ENCODE data around the gene HLA-DRB5. TPM values are rescaled to one million over a fixed set of nuclear protein-coding genes. Genes with fewer than 3 reads are reported as not detected.
"Not testable (repeated sequence)": the region's sequence is repeated elsewhere in the genome, so short reads cannot be mapped to it uniquely, and the experiment has no call there.

Gene HLA-DRB5
- total RNA-seq: 10 to 100 TPM in 1 of 4 donors, 1 to 10 TPM in 1, not detected in 2; 1.3 to 36.0 TPM

DNA sequence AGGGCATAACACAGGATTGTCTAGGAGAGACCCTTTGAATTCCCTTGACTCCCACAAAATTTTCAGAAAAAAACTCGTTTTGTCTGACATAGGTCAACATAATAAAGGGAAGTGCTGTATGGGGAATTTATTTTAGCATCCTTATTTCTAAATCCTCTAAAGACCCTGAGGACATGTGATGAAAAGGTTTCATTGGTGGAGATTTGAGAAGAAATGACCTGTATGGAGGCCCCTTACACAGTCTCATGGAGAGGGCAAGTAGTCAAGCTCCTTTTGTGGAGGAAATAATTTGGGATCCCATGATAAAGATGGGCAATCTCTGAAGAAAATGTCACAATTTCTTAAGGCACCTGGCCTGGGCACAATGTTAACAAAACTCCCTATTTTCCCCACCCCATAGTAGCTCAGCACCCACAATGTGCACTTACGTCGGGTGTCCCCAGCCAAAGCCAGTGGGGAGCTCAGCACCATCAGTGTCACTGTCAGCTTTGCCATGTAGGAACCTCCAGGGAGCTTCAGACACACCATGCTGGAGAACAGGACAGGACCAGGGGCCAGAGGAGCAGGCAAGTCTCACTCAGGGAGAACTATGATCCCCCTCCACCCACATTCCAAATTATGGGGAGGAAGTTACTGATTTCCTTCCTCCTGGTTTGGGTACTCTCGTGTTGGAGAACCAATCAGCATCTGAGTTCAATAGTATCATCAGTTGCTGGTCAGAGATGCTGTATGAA, at the start of gene HLA-DRB5:
Gene HLA-DRB5 (minus strand): TSS at position 591 of the 734 bp plus-strand sequence. CDS start 63 bp downstream, at position 528.
- Histone ChIP-seq H3K36me3 (no peaks in the 10 kb centered on the region), H3K27ac (no peak within 1 kb of the TSS), H3K4me3 (no peak within 1 kb of the TSS), H3K27me3 (no peaks in the 10 kb centered on the region), H3K9me3 (no peaks in the 10 kb centered on the region), H3K4me1 (no peaks in the 10 kb centered on the region)
- WGBS: 44% methylated on average over 4 of the region's 4 CpGs
- TF ChIP-seq POLR2AphosphoS5 (IDR thresholded peaks at IDR 0.05): no peak
- TF ChIP-seq, protein P1, sequence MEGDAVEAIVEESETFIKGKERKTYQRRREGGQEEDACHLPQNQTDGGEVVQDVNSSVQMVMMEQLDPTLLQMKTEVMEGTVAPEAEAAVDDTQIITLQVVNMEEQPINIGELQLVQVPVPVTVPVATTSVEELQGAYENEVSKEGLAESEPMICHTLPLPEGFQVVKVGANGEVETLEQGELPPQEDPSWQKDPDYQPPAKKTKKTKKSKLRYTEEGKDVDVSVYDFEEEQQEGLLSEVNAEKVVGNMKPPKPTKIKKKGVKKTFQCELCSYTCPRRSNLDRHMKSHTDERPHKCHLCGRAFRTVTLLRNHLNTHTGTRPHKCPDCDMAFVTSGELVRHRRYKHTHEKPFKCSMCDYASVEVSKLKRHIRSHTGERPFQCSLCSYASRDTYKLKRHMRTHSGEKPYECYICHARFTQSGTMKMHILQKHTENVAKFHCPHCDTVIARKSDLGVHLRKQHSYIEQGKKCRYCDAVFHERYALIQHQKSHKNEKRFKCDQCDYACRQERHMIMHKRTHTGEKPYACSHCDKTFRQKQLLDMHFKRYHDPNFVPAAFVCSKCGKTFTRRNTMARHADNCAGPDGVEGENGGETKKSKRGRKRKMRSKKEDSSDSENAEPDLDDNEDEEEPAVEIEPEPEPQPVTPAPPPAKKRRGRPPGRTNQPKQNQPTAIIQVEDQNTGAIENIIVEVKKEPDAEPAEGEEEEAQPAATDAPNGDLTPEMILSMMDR (IDR thresholded peaks at IDR 0.05): no peak
- TF ChIP-seq EP300 (IDR thresholded peaks at IDR 0.05): no peak
- no peak for TF ChIP-seq POLR2A (IDR thresholded peaks at IDR 0.05)
- peak in 1 of 2 donors; percentile 58 for DNase-seq (ENCODE audit: low spot score in 2 of 2)

DNA sequence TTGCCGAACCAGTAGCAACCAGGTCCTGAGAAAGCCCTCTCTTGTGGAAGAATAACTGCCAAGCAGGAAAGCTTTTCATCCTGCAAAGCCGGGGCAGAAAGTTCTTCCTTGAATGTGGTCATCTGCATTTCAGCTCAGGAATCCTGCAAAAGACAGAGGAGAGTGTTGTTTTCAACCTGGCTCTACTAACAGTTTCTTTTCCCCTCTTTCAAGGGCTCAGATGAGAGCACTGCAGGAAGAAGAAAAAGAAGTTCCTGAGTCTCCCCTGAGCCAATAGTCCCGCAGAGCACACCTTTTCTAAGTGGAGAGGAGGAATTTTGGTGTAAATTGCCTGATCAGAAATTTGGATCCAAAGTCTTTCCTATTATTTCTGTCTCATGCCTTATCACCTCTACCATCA, 48.9 kb upstream of the HLA-DRB5 start:
- 66% methylated on average over 3 of the region's 3 CpGs for WGBS
- TF ChIP-seq POLR2A (IDR thresholded peaks at IDR 0.05) (no peak), EP300 (IDR thresholded peaks at IDR 0.05) (no peak)
- TF ChIP-seq, protein P1 (IDR thresholded peaks at IDR 0.05): no peak
- Histone ChIP-seq H3K4me1 (no peaks in the 10 kb centered on the region), H3K36me3 (no peaks in the 10 kb centered on the region), H3K4me3 (no peak overlapping the region), H3K9me3 (no peaks in the 10 kb centered on the region), H3K27me3 (no peaks in the 10 kb centered on the region), H3K27ac (no peak overlapping the region)
- no peak for DNase-seq (ENCODE audit: low spot score in 2 of 2)

GRCh38 chr6:32577493-32577892, 47.4 kb upstream of the HLA-DRB5 start:
- 55% methylated on average over 5 of the region's 5 CpGs for WGBS
- H3K36me3 ChIP-seq; H3K4me1 ChIP-seq; DNase-seq (ENCODE audit: low spot score in 2 of 2); H3K27me3 ChIP-seq; H3K4me3 ChIP-seq; H3K27ac ChIP-seq; H3K9me3 ChIP-seq: not testable (repeated sequence)

- 92% methylated on average over 1 of the region's 1 CpG for WGBS
- no peaks in the 10 kb centered on the region for H3K9me3 ChIP-seq
- no peaks in the 10 kb centered on the region for H3K4me1 ChIP-seq
- TF ChIP-seq, protein P1 (IDR thresholded peaks at IDR 0.05): no peak
- no peak for TF ChIP-seq EP300 (IDR thresholded peaks at IDR 0.05)
- H3K4me3 ChIP-seq: no peak overlapping the region
- H3K27me3 ChIP-seq: no peaks in the 10 kb centered on the region
- no peak overlapping the region for H3K27ac ChIP-seq
- no peak for DNase-seq (ENCODE audit: low spot score in 2 of 2)
- no peaks in the 10 kb centered on the region for H3K36me3 ChIP-seq
These were observed 46.2 kb upstream of the HLA-DRB5 start for GRCh38 chr6:32576250-32576649.

DNA sequence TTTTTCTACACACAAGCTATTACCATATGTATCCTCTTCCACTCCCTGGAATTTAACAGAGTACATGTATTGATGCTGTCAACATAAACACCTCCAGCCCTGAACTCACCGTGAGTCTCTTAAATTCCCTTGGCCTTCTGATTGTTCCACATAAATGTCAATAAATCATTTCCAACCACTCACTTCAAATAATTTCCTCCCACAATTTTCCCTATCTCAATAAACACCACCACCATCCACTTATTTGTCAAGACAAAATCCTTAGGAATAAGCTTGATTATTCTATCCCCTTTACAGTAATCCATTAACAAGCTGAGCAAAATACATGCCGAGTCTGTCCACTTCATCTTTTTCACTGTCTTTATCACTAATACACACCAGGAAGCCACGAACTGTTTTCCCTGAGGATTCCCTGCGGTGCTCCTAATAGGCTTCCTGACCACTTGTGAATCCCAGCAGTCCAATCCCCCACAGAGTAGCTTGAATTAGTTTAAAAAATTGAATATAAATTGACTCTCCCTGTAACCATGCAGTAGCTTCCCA, 40.3 kb upstream of the HLA-DRB5 start:
- TF ChIP-seq POLR2A (IDR thresholded peaks at IDR 0.05) (no peak), EP300 (IDR thresholded peaks at IDR 0.05) (no peak), POLR2AphosphoS5 (IDR thresholded peaks at IDR 0.05) (no peak)
- TF ChIP-seq, protein P1 (IDR thresholded peaks at IDR 0.05): no peak
- 61% methylated on average over 4 of the region's 4 CpGs for WGBS

More for the DNA sequence above, 40.3 kb upstream of the HLA-DRB5 start:
- DNase-seq (ENCODE audit: low spot score in 2 of 2): no peak
- Histone ChIP-seq H3K4me1 (no peaks in the 10 kb centered on the region), H3K27ac (no peak overlapping the region), H3K36me3 (no peaks in the 10 kb centered on the region), H3K27me3 (no peaks in the 10 kb centered on the region), H3K4me3 (no peak overlapping the region), H3K9me3 (no peaks in the 10 kb centered on the region)
